SU-DHL-6 (cell line): Measurements from ENCODE around the gene SIRT5.

Experiments used
- H2AFZ ChIP-seq: fragments of 200-600 bp; sonication (generic); 2 replicates; pipeline ENCODE4 v1.6.1; 2014; ENCODE audit warnings: low read depth, mild to moderate bottlenecking, moderate library complexity, mixed read lengths, antibody characterized with exemption, low read length; ENCODE audit not compliant: severe bottlenecking
- H3F3A ChIP-seq: fragments of 200-600 bp; shearing (Covaris generic); 2 replicates; pipeline ENCODE4 v1.6.0; 2016; ENCODE audit warnings: antibody characterized with exemption, mild to moderate bottlenecking; ENCODE audit not compliant: insufficient read depth
- H3K27ac ChIP-seq: fragments of 200-600 bp; sonication (generic); 2 replicates; pipeline ENCODE4 v1.5.1; 2016; ENCODE audit warnings: low read depth, mild to moderate bottlenecking, low read length, moderate library complexity, mixed read lengths
- H3K27me3 ChIP-seq: fragments of 200-600 bp; sonication (generic), shearing (Covaris generic); 2 replicates; pipeline ENCODE4 v1.6.0; 2014; ENCODE audit warnings: mild to moderate bottlenecking, low read length
- H3K36me3 ChIP-seq: fragments of 200-600 bp; sonication (generic); 2 replicates; pipeline ENCODE4 v1.6.1; 2014; ENCODE audit warnings: mild to moderate bottlenecking, low read length, mixed read lengths
- H3K4me2 ChIP-seq: fragments of 300-600, 200-600 bp; shearing (Covaris generic), sonication (generic); 2 replicates; pipeline ENCODE4 v1.6.0; 2014; ENCODE audit warnings: low read length, low read depth, mild to moderate bottlenecking; ENCODE audit not compliant: poor library complexity, severe bottlenecking
- H3K4me3 ChIP-seq: fragments of 200-600 bp; sonication (generic); 2 replicates; pipeline ENCODE4 v1.5.1; 2014; ENCODE audit warnings: antibody characterized with exemption, low read length, mild to moderate bottlenecking, mixed read lengths; ENCODE audit not compliant: insufficient read depth, poor library complexity, severe bottlenecking
- H3K79me2 ChIP-seq: fragments of 200-600 bp; sonication (generic); 2 replicates; pipeline ENCODE4 v1.6.1; 2014; ENCODE audit warnings: mild to moderate bottlenecking, low read length, moderate library complexity; ENCODE audit not compliant: insufficient read depth
- H3K9ac ChIP-seq: fragments of 200-600 bp; sonication (generic); 2 replicates; pipeline ENCODE4 v1.7.0; 2014; ENCODE audit warnings: mild to moderate bottlenecking, low read length
- H3K9me2 ChIP-seq: fragments of 200-600 bp; sonication (generic); replicated peaks from 2 replicates; pipeline ENCODE4 v1.6.1; 2014; ENCODE audit warnings: low read length; ENCODE audit not compliant: insufficient read depth
- H3K9me3 ChIP-seq: fragments of 200-600 bp; sonication (generic); 2 replicates; pipeline ENCODE4 v1.6.1; 2014; ENCODE audit warnings: low read length, mixed read lengths; ENCODE audit not compliant: insufficient read depth
- H4K20me1 ChIP-seq: fragments of 200-600 bp; sonication (generic); 2 replicates; pipeline ENCODE4 v1.6.1; 2014; ENCODE audit warnings: low read depth, mild to moderate bottlenecking, antibody characterized with exemption, low read length, moderate library complexity, mixed read lengths
- EZH2phosphoT487 ChIP-seq: fragments of 200-600 bp; sonication (generic), shearing (Covaris generic); conservative IDR thresholded peaks from 2 replicates; pipeline ENCODE4 v1.6.1; 2018; ENCODE audit warnings: mild to moderate bottlenecking, antibody characterized with exemption, low read length, moderate library complexity, mixed read lengths
- TF ChIP-seq, protein P1 (sequence below): fragments of 200-600 bp; sonication (generic); IDR thresholded peaks from one replicate; pipeline ENCODE4 v1.5.1; 2017; ENCODE audit warnings: antibody characterized with exemption, mild to moderate bottlenecking, low read length, moderate library complexity; ENCODE audit not compliant: insufficient read depth, poor library complexity, severe bottlenecking

SIRT5 gene

DNA sequence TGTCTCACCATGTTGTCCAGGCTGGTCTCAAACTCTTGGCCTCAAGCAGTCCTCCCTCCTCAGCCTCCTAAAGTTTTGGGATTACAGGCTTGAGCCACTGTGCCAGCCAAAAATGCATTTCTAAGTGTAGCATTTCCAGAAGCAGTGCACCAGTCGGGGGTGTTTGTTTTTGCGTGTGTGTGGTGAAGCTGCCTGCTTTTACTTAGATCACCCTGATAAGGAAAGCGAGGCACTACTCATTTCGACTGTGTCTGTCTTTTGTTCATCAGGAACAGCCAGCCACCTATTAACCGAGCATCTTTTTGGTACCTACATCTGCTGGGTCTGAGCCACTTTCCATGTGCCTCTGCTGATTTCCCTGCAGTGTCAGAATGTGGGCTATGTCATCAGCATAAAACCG is 18.7 kb downstream of the SIRT5 start:
- H3K4me3 ChIP-seq: no peak overlapping the region
- no peaks in the 10 kb centered on the region for H4K20me1 ChIP-seq
- H3K27me3 ChIP-seq: no peaks in the 10 kb centered on the region
- TF ChIP-seq, protein P1, sequence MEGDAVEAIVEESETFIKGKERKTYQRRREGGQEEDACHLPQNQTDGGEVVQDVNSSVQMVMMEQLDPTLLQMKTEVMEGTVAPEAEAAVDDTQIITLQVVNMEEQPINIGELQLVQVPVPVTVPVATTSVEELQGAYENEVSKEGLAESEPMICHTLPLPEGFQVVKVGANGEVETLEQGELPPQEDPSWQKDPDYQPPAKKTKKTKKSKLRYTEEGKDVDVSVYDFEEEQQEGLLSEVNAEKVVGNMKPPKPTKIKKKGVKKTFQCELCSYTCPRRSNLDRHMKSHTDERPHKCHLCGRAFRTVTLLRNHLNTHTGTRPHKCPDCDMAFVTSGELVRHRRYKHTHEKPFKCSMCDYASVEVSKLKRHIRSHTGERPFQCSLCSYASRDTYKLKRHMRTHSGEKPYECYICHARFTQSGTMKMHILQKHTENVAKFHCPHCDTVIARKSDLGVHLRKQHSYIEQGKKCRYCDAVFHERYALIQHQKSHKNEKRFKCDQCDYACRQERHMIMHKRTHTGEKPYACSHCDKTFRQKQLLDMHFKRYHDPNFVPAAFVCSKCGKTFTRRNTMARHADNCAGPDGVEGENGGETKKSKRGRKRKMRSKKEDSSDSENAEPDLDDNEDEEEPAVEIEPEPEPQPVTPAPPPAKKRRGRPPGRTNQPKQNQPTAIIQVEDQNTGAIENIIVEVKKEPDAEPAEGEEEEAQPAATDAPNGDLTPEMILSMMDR: no peak
- TF ChIP-seq EZH2phosphoT487: no peak
- no peaks in the 10 kb centered on the region for H3K9me2 ChIP-seq
- peaks cover 9% of the 10 kb centered on the region; the same call in 1 of the 2 replicates for H3K36me3 ChIP-seq
- no peaks in the 10 kb centered on the region for H3K79me2 ChIP-seq
- no peaks in the 10 kb centered on the region; the same call in 1 of the 2 replicates for H3F3A ChIP-seq
- no peak overlapping the region for H2AFZ ChIP-seq
- no peak overlapping the region for H3K4me2 ChIP-seq
- H3K27ac ChIP-seq: no peak overlapping the region
- no peak overlapping the region for H3K9ac ChIP-seq
- no peaks in the 10 kb centered on the region for H3K9me3 ChIP-seq

DNA sequence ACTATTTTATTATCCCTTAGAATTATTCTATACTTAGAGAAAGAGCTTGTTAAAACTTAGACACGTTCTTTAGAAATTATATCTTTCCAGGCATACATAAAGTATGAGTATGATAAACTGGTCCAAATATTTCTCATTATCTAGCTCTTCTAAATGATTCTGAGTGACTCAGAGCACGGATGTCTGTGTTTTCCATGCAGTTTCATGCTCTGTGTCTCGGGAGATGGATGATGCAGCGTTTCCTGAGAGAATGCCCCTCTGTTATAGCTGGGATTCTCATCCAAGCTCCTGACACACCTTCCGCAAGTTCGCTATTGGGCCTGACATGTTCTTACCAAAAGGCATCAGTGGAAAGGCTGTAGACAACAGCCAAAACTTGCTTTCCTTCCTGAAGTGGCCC is 19.3 kb downstream of the SIRT5 start:
- H3K79me2 ChIP-seq: no peaks in the 10 kb centered on the region
- no peak for TF ChIP-seq EZH2phosphoT487
- TF ChIP-seq, protein P1: no peak
- H3K9me2 ChIP-seq: no peaks in the 10 kb centered on the region
- H3K9ac ChIP-seq: no peak overlapping the region
- H3K4me3 ChIP-seq: no peak overlapping the region
- H3K36me3 ChIP-seq: peaks cover 9% of the 10 kb centered on the region; the same call in 1 of the 2 replicates
- H4K20me1 ChIP-seq: no peaks in the 10 kb centered on the region
- no peaks in the 10 kb centered on the region for H3F3A ChIP-seq
- H3K4me2 ChIP-seq: no peak overlapping the region
- no peaks in the 10 kb centered on the region for H3K9me3 ChIP-seq
- no peak overlapping the region for H2AFZ ChIP-seq
- no peak overlapping the region for H3K27ac ChIP-seq
- no peaks in the 10 kb centered on the region for H3K27me3 ChIP-seq

DNA sequence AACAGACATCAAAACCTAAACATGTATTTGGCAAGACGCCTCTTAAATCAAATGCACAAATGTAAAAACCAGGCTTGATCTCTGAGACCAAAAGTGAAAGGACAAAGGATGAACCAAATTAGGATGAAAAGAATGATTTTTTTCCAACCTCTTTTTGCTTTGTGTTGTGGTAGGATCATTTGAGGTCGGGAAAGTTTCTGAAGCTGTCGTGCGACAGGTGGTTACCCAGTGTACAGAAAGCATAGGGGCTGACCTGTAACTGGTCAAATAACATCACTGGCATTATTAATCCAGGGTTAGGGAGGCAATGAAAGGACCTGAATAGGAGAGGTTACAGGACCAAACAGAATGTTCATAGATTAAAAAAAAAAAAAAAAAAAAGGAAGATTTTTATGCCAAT is 22.7 kb downstream of the SIRT5 start:
- TF ChIP-seq, protein P1: no peak
- TF ChIP-seq EZH2phosphoT487: no peak
- H3K9ac ChIP-seq: no peak overlapping the region
- H3K9me3 ChIP-seq: no peaks in the 10 kb centered on the region
- H3K27me3 ChIP-seq: no peaks in the 10 kb centered on the region
- H3K79me2 ChIP-seq: no peaks in the 10 kb centered on the region
- no peak overlapping the region for H2AFZ ChIP-seq
- no peaks in the 10 kb centered on the region for H3F3A ChIP-seq
- peaks cover 12% of the 10 kb centered on the region; the same call in 1 of the 2 replicates for H3K36me3 ChIP-seq
- H3K4me3 ChIP-seq: no peak overlapping the region
- no peaks in the 10 kb centered on the region for H4K20me1 ChIP-seq
- H3K27ac ChIP-seq: no peak overlapping the region
- no peak overlapping the region for H3K4me2 ChIP-seq
- H3K9me2 ChIP-seq: no peaks in the 10 kb centered on the region
